ENCODE measurements around the gene TUBA4A.

Gene TUBA4A

DNA sequence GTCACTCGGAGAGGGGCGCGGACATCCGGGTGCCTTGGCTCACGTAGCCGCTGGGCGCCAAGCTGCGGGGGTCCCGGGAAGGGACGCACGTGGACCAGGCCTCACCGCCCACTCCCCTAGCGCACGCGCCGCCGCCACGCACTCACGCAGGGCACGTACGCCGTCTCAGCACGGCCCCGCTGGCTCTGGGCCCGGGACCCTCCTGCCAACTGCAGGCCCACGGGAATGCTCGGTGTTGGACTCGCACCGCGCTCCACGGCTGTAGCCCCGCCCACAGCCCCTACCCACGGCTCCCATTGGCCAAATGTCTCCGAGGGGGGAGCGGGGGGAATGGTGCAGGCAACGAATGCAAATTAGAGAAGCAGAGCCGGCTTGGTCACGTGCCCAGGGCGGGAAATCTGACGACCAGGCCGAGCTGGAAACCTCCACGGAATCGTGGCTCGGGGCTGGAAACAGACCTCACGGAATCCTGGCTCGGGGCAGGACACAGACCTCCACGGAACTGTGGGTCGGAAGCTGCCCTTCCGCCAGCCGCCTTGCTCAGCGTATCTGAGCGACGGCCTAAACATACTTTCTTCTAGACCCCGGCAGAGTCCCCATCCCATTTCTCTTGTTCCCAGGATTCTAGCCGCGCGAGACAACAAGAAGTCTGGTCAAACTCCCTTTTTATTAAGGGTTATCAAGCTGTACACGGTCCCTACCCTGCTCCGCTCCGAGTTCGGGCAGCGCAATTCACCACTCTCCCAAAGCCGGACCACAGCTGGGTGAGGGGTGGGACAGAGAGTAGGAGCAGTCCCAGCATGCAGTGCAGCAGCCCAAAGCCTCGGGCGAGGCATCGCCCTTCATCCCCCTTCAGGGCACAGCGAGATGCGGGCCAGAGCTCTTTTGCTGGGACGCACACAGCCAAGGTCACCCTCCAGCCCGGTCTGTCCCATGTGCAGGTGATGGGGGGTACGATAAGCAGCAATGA is 34.7 kb downstream of the TUBA4A start, which contains the start of gene ABCB6 (continued):
- TF ChIP-seq CTCF (tag by site-specific recombination; IDR thresholded peaks at IDR 0.05) = no peak
- no peak for TF ChIP-seq HOXA7 (CRISPR knock-in tag; IDR thresholded peaks at IDR 0.05; ENCODE audit: borderline replicate concordance)
- TF ChIP-seq ZNF133 (tag by site-specific recombination; IDR thresholded peaks at IDR 0.05) = no peak
- no peak for TF ChIP-seq ZNF449 (tag by site-specific recombination; IDR thresholded peaks at IDR 0.05)
- 0 out of 2 replicates have a peak, but pooled peaks have one; percentile 21 for TF ChIP-seq ZNF843 (tag by site-specific recombination; IDR thresholded peaks at IDR 0.05)
- no peak for TF ChIP-seq ZSCAN23 (tag by site-specific recombination; IDR thresholded peaks at IDR 0.05)
- TF ChIP-seq IKZF3 (tag by site-specific recombination; IDR thresholded peaks at IDR 0.05) = no peak
- TF ChIP-seq ZNF214 (tag by site-specific recombination; IDR thresholded peaks at IDR 0.05; ENCODE audit: borderline replicate concordance) = no peak
- no peak for TF ChIP-seq YY2 (tag by site-specific recombination; IDR thresholded peaks at IDR 0.05)
- TF ChIP-seq ZSCAN5A (tag by site-specific recombination; IDR thresholded peaks at IDR 0.05) = no peak
- TF ChIP-seq ZBTB17 (tag by site-specific recombination; IDR thresholded peaks at IDR 0.05) = peak; percentile 39
- TF ChIP-seq, protein P1, sequence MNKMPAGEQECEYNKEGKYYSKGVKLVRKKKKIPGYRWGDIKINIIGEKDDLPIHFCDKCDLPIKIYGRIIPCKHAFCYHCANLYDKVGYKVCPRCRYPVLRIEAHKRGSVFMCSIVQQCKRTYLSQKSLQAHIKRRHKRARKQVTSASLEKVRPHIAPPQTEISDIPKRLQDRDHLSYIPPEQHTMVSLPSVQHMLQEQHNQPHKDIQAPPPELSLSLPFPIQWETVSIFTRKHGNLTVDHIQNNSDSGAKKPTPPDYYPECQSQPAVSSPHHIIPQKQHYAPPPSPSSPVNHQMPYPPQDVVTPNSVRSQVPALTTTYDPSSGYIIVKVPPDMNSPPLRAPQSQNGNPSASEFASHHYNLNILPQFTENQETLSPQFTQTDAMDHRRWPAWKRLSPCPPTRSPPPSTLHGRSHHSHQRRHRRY (tag by site-specific recombination; IDR thresholded peaks at IDR 0.05) = no peak
- 0 out of 2 replicates have a peak, but pooled peaks have one; percentile 11 for TF ChIP-seq SP7 (tag by site-specific recombination; IDR thresholded peaks at IDR 0.05)
- TF ChIP-seq, protein P2, sequence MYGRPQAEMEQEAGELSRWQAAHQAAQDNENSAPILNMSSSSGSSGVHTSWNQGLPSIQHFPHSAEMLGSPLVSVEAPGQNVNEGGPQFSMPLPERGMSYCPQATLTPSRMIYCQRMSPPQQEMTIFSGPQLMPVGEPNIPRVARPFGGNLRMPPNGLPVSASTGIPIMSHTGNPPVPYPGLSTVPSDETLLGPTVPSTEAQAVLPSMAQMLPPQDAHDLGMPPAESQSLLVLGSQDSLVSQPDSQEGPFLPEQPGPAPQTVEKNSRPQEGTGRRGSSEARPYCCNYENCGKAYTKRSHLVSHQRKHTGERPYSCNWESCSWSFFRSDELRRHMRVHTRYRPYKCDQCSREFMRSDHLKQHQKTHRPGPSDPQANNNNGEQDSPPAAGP (tag by site-specific recombination; IDR thresholded peaks at IDR 0.05) = 0 out of 2 replicates have a peak, but pooled peaks have one; percentile 29
- no peak for TF ChIP-seq ZNF530 (tag by site-specific recombination; IDR thresholded peaks at IDR 0.05; ENCODE audit: low read depth)
- TF ChIP-seq GLIS2 (tag by site-specific recombination; IDR thresholded peaks at IDR 0.05) = peak; percentile 35; the same call in 1 of the 2 replicates

DNA sequence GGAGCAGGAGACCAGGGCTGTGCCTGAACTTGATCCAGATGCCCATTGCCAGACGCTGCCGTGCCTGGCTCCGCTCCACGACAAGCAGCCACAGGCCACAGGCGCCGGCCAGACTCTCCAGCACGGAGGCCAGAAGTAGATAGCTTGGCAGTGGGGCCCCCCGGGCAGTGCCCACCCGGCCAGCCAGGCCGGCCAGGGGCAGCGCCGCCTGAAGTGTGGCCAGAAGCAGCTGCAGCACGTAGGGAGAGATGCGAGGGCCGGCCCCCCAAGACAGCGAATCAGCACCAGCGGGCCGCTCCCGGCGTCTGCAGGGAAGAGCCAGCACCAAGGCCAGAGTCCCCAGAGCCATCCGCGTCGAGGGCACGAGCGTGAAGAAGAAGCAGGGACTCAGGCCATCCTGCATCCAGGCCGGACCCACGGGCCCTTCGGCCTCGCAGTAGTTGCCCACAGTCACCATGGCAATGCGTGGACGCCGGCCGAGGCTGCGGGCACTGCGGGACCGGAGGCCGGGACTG is 35.4 kb downstream of the TUBA4A start:
- H3K4me1 ChIP-seq (ENCODE audit: control insufficient read depth, insufficient read depth, low read length) = no peaks in the 10 kb centered on the region
- ChIA-PET CTCF (interaction anchor here (0.5 to 2.6 kb wide), 6 partner anchors 42 to 507 kb away, joined by 3 to 9 read pairs (median 4); partner anchors contain the start of gene TTLL4), POLR2A (interaction anchor here (0.6 to 6.2 kb wide), 10 partner anchors 9 to 61 kb away, joined by 3 to 42 read pairs (median 6); partner anchors contain the start of genes ANKZF1, ATG9A, CNPPD1 and DNAJB2)
- peak overlapping the region; percentile 80 for H3K27ac ChIP-seq (ENCODE audit: extremely low read depth, low read depth, low read length)
- H3K36me3 ChIP-seq (ENCODE audit: control insufficient read depth in 2 of 2, insufficient read depth in 1 of 2, low read length in 2 of 2) = peaks cover 3 to 76% of the 10 kb centered on the region in 2 experiments; a peak in 2 of 3 replicates
- H3K4me3 ChIP-seq (ENCODE audit: low read depth, low read length) = peak overlapping the region; percentile 27
- H3K9me3 ChIP-seq (ENCODE audit: control insufficient read depth, insufficient read depth, low read depth, low read length) = no peaks in the 10 kb centered on the region
- TF ChIP-seq ZNF211 (tag by site-specific recombination; IDR thresholded peaks at IDR 0.05; ENCODE audit: low read depth) = no peak
- no peak for TF ChIP-seq ZNF571 (tag by site-specific recombination; IDR thresholded peaks at IDR 0.05)
- TF ChIP-seq ZNF146 (tag by site-specific recombination; IDR thresholded peaks at IDR 0.05) = no peak
- TF ChIP-seq ZNF239 (tag by site-specific recombination; IDR thresholded peaks at IDR 0.05) = no peak
- TF ChIP-seq ZNF843 (tag by site-specific recombination; IDR thresholded peaks at IDR 0.05) = no peak
- no peak for TF ChIP-seq ZNF621 (tag by site-specific recombination; IDR thresholded peaks at IDR 0.05)
- TF ChIP-seq MYNN (tag by site-specific recombination; IDR thresholded peaks at IDR 0.05; ENCODE audit: borderline replicate concordance) = no peak
- TF ChIP-seq, protein P3, sequence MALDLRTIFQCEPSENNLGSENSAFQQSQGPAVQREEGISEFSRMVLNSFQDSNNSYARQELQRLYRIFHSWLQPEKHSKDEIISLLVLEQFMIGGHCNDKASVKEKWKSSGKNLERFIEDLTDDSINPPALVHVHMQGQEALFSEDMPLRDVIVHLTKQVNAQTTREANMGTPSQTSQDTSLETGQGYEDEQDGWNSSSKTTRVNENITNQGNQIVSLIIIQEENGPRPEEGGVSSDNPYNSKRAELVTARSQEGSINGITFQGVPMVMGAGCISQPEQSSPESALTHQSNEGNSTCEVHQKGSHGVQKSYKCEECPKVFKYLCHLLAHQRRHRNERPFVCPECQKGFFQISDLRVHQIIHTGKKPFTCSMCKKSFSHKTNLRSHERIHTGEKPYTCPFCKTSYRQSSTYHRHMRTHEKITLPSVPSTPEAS (tag by site-specific recombination; IDR thresholded peaks at IDR 0.05) = no peak
- TF ChIP-seq, protein P4, sequence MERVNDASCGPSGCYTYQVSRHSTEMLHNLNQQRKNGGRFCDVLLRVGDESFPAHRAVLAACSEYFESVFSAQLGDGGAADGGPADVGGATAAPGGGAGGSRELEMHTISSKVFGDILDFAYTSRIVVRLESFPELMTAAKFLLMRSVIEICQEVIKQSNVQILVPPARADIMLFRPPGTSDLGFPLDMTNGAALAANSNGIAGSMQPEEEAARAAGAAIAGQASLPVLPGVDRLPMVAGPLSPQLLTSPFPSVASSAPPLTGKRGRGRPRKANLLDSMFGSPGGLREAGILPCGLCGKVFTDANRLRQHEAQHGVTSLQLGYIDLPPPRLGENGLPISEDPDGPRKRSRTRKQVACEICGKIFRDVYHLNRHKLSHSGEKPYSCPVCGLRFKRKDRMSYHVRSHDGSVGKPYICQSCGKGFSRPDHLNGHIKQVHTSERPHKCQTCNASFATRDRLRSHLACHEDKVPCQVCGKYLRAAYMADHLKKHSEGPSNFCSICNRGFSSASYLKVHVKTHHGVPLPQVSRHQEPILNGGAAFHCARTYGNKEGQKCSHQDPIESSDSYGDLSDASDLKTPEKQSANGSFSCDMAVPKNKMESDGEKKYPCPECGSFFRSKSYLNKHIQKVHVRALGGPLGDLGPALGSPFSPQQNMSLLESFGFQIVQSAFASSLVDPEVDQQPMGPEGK (tag by site-specific recombination; IDR thresholded peaks at IDR 0.05) = no peak
